Activated CD8-positive, alpha-beta memory T cell treated with anti-CD3 and anti-CD28 coated beads, Interleukin-2, amount 50 U/mL, for 24 hours (primary cell): ENCODE results near the gene FABP3.
"Not testable (repeated sequence)": the region's sequence is repeated elsewhere in the genome, so short reads cannot be mapped to it uniquely, and the experiment has no call there.

Experiments
- DNase-seq: peaks from one replicate; pipeline ENCODE4 v3.0.0-alpha.2; 2020; ENCODE audit errors: extremely low read depth

The FABP3 gene

DNA sequence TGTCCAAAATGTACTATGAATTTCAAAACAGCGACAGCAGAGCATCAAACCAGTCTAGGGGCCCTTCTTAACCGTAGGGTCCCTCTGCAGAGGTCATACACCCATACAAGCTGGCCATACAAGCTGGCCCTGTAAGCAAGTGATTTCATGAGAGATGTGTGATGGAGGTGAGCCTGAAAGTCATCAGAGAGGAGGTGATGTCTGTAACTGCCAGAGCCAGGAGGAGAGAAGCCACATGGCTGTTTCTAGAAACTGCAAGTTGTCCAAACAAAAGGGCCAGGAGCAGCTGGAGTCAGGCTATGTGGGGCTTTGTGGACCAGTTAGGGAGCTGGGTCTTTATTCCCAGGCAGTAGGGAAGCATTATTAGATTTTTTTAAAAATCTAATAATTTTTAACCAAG, 25.4 kb upstream of the FABP3 start:
- DNase-seq: no peak

DNA sequence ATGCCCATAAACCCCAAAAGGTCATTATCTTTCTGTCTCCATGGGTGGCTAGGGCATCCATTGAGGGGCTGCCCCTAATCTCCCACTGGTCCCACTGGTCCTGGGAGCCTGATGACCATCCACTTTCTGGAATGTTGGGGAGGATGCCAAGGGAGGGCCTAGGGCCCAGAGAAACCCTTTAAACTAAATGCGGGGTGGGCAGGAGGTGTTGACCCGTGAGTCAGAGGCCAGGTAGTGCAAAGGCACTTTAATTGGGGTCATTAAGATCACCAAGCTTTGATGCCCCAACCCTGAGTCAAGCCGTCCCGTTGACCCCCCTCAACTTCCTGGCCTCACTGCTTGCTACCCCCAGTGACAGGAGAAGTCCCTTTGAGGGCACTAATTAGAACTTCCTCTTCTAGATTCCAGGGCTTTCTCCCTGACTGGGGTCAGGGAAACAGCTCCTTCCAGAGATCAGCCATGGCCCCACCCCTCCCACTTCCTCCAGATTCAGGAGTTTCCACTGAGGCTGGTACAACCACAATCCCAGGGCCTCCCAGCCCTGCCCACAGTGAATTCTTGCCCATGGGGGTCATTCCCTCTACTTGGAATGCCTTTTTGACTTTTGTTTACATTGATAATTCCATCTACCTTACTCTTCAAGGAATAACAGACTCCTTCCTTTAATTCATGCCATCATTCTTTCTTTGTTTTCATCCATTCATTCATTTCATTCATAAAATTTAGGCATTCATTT, 24.7 kb upstream of the FABP3 start:
- no peak for DNase-seq

DNA sequence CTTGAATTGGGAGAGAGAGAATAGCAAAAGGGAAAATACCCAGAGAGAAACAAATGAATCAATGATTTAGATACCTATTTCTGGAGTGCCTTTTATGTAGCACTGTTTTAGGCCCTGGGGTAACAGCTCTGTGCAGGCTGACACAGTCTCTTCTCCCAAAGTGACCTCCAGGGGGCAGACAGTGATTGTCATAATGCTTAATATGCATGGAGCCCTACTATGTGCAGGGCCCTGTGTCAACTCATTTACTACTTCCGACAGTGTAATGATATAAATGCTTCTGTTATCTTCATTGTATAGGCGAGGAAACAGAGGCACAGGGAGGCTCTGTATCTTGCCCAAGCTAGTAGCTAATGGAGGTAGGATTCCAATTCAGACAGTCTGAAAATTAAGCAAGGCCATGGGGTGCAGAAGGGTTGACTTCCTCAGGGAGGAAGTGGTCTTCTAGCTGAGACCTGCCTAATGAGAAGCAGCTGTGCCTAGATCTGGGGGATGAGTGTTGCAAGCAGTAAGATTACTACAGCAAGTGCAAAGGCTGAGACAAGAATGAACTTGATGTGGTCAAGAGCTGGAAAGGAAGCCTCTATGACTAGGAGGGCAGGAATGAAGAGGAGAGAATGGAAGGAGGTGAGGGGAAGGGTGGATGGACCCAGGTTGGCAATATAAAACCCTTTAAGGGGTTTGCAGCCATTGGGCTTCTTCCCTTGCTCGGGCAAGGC, 23.9 kb upstream of the FABP3 start:
- DNase-seq: no peak

DNA sequence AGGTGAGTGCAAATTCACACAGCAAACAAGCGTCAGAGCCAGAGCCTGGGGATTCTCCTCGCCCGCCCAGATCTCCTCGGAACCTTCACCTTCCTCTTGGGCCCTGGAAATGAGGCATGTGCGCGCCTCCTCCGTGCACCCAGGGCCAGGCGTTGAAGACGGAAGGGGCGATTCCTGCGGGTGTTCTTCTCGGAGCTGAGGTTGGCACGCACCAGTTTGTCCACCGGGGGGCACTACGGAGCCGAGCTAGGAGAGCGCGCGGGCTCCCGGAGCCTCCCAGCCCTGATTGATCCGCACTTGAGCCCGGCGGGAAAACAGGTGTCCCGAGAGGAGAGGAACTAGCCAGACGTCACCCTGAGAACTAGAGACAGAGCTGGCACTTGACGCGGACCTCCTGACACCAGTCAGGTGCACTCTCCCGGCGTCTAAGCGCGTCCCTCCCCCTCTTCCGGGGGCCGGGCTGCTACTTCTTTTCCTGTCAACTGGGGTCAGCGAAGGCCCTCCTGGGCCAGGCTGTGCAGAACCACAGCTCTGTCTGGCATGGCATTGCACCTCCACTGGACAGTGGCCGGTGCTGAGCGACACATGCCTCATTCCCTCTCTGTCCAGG, 21.8 kb upstream of the FABP3 start:
- peak; percentile 49 for DNase-seq

DNA sequence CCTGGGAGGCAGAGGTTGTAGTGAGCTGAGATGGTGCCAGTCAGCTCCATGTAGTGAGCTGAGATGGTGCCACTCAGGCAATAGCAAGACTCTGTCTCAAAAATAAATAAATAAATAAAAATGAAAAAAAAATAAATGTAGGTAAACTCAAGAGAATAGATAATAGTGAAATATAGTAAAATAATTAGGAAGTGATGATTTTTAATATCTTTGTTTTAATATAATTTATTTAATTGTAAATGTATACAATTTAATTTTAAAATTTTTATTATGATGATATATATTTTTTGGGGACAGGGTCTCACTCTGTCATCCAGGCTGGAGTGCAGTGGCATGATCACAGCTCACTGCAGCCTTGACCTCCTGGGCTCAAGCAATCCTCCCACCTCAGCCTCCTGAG, 20.6 kb upstream of the FABP3 start:
- DNase-seq: no peak

DNA sequence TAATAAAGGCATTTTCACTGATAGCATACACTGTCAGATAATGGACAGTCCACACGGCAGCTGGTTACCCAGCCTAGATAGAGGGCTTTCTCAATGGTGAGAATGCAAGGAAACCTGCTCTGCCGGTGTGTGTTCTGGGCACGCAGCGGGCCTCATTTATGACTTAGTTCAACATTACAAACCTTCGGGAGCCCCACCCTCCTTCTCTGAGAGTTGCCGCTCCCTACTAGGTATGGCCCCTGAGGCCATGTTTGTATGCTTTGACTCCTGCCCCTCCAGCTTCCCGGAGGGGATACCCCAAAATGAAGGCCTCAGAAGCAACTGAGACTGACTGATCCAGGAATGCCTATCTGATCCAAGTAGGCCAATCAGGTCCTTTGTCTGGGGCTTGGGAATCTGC, 17.2 kb upstream of the FABP3 start:
- no peak for DNase-seq

DNA sequence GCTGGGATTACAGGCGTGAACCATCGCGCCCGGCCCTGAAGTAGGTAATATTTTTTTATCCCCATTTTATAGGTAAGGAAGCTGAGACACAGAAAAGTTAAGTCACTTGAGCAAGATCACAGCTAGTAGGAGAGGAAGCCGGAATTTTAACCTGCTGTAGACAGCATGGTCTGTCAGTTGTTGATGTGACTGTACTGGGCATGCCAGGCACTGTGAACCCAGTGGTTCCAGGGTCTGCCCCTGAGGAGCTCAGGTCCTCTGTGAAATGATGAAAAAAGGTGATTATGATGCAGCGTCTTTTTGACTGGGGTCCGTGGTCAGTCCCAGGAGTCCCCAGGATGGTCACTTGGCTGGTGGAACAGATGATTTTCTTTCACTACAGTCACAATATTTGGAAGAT, 16.7 kb upstream of the FABP3 start:
- DNase-seq: no peak

DNA sequence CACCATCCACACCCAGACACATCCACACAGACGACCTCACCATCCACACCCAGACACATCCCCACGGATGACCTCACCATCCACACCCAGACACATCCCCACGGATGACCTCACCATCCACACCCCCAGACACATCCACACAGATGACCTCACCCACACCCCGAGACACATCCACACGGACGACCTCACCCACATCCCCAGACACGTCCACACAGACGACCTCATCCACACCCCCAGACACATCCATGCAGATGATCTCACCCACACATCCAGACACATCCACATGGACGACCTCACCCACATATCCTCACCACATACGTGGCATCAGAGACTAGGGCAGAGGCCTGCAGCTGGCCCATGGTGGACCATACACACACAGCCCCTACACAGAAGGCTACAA, 14.7 kb upstream of the FABP3 start:
- no peak for DNase-seq

DNA sequence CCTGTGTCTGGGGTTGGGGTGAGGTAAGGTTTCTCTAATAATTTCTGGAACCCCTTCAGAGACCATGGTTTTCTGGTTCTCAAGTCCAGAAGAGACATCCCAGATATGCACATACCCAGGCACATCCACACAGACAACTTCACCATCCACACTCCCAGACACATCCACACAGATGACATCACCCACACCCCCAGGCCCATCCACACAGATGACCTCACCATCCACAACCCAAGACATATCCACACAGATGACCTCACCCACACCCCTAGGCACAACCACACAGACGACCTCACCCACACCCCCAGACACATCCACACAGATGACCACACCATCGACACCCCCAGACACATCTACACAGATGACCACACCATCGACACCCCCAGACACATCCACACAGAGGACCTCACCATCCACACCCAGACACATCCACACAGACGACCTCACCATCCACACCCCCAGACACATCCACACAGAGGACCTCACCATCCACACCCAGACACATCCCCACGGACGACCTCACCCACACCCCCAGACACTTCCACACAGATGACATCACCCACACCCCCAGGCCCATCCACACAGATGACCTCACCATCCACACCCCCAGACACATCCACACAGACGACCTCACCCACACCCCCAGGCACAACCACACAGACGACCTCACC, 13.8 kb upstream of the FABP3 start:
- DNase-seq: not testable (repeated sequence)

DNA sequence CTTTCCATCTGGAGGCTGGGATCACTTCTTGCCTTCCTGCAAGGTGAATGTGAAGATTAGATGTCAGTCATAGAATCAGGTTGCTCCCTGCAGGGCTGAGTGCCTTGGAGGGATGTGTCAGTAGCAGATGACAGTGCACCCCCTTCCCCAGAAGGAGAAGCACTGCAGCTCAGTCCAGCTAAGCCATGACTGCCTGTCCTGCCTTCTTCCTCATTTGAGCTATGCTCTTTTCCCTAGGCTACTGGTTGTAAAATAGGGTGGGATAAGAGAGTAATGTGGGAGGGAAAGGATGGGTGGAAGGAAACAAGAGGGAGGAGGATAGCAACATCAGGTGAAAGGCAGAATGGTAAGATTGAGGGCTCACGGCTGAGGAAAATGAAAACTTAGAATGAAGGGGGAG, 11.1 kb upstream of the FABP3 start:
- DNase-seq: no peak

DNA sequence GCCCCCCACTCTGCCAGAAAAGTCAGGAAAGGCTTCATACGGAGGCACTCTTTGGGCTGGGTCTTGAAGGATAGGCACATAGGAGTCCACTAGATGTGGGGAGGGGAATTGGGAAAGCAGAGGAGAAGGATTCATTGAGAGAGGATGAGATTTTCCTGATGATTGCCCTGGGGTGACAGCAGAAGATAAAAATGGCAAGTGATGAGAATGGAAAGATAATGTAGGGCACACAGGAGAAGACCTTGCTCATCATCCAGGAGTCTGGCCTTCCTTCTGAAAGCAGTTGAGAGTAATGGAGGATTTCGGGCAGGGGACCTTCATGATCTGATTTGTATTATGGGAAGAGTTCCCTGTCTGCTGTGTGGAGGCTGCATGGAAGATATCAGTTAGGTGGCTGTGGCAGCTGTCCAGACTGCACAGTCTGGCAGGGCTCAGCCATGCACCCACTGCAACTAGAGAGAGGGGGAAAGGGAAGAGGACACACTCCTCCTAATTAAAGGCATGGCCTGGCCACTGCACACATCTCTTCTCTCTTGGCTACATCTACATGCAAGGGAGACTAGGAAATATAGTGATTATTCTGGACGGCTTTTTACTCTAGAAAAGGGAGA, 9.6 kb upstream of the FABP3 start:
- no peak for DNase-seq

DNA sequence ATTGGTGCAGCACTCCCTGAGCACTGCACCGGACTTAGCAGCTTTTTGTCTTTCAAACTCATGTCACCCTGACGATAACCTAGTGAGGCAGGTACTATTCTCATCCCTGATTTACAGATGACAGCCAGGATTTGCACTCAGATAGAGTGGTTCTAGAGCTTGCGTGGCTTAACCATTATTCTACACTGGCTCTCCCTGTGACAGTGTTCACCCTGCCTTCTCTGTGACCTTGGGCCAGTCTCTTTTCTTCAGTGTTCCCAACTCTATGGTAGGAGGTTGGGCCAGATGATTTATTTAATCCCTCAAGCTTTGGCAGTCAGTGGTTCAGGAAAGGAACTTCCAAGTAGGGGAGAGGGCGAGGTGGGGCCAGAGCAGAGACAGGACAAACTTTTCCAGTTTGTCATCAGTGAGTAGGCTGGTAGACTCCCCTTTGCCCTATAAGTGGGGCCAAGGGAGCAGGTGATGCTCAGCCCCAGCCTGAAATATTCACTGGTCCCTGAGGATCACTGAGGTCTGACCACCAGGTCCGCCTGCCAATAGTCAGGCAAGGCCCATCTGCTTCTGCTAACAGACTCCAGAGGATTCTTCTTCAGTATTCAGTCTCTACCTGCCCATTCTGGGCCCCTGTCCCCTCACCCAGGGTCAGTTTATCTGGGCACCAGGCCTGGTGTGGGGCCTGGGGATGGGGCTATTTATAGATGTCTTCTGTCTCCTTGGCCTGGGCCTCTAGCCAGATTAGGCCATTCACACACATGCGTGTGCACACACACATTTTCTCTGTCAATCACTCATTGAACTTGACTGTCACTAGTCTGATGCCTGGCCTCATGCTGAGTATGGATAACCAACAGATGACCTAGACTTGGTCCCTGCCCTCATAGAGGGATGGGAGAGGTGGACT, 8.8 kb upstream of the FABP3 start:
- DNase-seq: no peak

DNA sequence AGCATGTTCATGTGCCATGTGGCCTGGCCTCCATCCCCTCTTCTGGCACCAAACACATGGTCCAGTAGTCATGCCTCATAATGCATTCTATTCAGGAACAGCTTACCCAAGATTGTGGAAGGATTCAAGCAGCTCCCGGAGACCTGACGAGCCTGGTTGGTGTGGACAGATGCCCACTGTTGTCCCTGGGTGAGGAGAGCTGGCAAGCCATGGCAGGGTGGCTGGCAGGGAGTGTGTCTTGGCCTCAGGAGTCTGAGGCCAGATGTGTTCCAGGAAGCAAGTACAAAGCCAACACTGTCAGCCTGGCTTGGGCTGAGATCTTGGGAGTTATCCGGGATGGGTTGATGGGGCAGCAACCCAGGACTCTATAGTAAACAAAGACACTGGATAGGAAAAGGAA, 7.3 kb upstream of the FABP3 start:
- DNase-seq: no peak

DNA sequence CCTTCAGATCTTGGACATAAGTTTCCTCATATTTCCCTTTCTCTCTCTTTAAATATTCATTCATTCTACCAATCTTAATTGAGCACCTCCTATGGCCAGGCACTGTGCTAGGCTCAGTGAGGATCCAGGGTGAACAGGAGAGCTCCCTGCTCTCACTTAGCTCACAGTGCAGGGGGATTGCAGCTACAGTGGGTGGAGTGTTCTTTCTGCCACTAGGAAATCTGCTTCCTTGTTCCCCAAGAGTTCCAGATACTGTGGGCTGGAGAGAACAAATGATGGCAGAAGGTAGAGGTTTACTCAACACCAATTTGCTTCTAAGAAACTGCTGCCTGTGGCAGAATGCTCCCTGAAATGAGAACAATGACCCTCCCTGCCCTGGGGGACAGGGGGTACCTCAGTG, 5.1 kb upstream of the FABP3 start:
- no peak for DNase-seq

DNA sequence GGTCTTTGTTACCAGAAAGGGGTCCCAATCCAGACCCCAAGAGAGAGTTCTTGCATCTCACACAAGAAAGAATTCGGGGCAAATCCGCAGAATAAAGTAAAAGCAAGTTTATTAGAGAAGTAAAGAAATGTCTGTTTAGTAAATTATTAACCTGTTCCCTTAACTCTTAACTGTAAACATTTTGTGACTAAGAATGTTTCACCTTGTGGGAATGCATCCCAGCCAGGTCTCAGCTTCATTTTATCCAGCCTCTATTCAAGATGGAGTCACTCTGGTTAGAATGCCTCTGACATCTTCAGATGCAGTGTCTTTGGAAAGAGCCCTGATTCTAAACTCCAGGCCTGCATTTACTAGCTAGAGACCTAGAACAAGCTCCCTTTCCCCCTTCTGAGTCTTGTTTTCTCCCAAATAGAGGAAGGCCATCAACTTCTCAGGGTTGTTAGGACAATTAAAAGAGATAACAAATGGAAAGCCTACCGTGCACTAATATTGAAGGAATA, 4.5 kb upstream of the FABP3 start:
- no peak for DNase-seq

DNA sequence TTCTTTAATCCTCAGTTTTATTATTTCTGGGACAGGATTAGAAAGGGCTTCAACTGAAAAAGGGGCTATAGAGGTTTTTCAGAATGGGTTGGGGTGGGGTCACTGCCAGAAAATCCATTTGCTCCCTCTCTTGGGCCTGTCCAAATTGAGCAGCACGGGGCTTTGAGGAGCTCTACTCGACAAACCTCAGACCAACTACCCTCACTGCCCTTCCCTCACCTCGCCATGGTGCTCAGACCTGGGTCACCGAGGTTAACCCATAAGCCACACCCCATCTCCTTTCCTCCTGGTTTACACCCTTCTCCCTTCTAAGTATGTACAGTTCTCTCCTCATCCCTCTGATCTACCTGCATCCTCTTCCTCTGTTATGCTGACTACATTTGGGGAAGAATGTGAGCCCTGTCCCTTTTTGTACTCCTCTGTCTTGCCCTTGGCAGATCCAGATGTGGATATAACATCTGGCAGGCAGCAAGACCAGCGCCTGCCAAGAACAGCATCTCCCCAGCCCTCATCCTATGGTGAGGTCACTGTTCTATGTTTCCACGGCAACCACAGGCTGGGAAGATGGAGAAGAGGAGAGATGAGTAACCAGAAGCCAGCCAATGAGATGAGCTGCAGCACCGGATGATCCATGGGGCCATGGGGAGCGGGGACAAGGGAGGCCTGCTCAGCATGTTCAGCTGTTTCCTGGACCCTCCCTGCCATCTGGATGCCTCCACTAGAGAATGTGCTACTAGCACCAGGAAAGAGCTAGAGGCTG, 3.7 kb upstream of the FABP3 start:
- no peak for DNase-seq

DNA sequence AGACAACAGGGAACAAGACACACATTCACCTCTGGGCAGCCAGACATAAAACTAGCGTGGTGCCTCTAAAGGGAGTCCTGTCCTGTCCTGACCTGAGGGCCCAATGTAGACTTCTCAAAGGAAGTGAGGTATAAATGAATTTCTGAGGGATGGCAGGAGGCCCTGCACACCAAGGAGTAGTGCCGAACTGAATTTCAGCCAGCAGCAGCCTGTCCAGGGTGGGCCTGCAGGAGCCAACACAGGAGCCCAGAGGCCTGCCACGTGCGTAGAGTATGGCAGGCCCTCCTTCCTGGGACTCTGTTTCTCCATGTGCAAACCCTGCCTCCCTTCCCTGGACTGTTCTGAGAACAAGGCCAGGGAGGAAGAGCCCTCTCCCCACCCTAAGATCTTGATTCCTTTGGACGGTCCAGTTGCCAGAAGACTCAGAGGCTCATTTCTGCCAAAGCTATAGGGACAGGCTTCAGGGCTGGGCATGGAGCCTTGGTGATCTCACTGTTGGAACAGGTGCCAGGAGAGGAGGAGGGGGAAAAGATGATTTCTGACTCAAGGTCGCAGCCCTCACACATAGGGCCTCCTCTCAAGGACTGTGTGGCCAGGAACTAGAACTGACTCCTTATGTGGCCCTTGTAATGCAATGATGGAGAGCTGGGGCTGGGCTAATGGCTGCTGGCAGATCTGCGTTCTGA, 1.8 kb upstream of the FABP3 start:
- no peak for DNase-seq

DNA sequence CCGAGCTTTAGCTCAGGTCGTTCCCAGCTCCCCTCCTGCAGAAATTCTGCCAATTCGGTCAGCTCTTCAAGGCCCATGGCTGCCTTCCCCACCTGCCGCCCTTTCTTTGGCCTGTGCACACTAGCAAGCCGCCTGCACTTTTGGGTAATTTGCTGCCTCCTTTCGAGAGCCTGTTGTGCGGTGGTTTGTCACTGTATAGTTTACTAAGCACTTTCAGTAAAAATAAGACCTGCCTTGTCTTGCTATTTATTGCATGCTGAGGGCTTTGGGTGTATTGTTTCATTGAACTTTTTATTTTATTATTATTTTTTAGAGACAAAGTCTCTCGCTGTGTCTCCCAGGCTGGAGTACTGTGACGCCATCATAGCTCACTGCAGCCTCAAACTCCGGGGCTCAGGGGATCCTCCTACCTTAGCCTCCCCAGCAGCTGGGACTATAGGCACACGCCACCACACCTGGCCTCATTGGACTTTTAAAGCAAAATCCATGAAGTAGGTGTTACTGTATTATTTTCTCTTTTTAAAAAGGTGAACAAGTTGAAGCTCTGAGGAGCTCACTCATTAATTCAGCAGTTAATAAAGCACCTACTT, 1.1 kb upstream of the FABP3 start:
- no peak for DNase-seq

DNA sequence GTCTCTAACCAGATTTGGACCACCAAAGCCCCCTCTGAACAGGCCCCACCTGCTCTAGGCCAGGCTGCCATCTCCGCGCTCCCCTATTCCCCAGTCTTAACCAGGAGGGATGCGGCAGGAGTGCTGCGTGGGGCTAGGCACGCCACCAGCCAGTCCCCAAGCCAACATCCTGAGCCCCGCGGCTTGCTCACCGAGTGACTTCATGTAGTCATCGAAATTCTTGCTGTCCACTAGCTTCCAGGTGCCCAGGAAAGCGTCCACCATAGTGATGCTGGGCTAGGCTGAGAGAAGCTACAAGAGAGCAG, 173 bp downstream of the FABP3 start:
- no peak for DNase-seq
